ENCODE results near the gene OCRL. TPM values are rescaled to one million over a fixed set of nuclear protein-coding genes. Genes with fewer than 3 reads are reported as not detected.
"Not testable (repeated sequence)": the region's sequence is repeated elsewhere in the genome, so short reads cannot be mapped to it uniquely, and the experiment has no call there.

OCRL gene
- total RNA-seq, 4 donors from 2014 or later: 13.2 to 18.0 (median 15.9) TPM

- WGBS, 2 donors: 77% methylated on average over 2 of the region's 2 CpGs
- no peak for DNase-seq (ENCODE audit: low spot score in 2 of 2)
- intact Hi-C loops (cut with DNase I; ENCODE audit: low total_unique reads): no loop called here
- no peak overlapping the region for H3K4me3 ChIP-seq (ENCODE audit: low read depth, poor library complexity, severe bottlenecking)
- TF ChIP-seq CTCF (IDR thresholded peaks at IDR 0.05) (no peak), POLR2A (IDR thresholded peaks at IDR 0.05) (no peak)
Measured at GRCh38 chrX:129544780-129545179, 4.7 kb downstream of the OCRL start.

DNA sequence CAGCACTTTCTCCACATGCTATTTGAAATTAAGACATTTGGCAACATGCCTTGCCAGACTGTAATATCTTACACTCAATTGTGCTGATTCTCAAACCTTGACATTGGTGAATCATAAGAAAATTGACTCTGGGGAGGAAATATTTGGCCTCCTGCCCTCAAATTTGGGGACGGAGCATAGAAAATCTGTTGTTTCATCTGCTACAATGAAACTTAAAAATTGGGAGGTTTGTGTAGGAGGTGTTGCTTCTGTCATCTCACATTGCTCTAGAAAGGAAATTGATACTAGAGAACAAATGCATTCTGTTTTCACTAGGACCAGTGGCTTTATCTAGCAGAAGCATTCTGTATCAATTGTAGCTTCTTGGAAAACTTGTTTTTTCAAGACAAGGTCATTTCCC lies 5.3 kb downstream of the OCRL start:
- TF ChIP-seq CTCF (IDR thresholded peaks at IDR 0.05) (no peak), POLR2A (IDR thresholded peaks at IDR 0.05) (no peak)
- intact Hi-C loops (cut with DNase I; ENCODE audit: low total_unique reads): no loop called here
- 81 to 84% methylated on average over 1 of the region's 1 CpG for WGBS, 2 donors
- DNase-seq (ENCODE audit: low spot score in 2 of 2): no peak
- no peak overlapping the region for H3K4me3 ChIP-seq (ENCODE audit: low read depth, poor library complexity, severe bottlenecking)

GRCh38 chrX:129549124-129549523 lies 9.1 kb downstream of the OCRL start:
- WGBS, 2 donors: 61 to 82% methylated on average over 1 of the region's 1 CpG
- intact Hi-C loops (cut with DNase I; ENCODE audit: low total_unique reads): no loop called here
- TF ChIP-seq POLR2A (IDR thresholded peaks at IDR 0.05) (no peak), CTCF (IDR thresholded peaks at IDR 0.05) (no peak)
- H3K4me3 ChIP-seq (ENCODE audit: low read depth, poor library complexity, severe bottlenecking): no peak overlapping the region
- no peak for DNase-seq (ENCODE audit: low spot score in 2 of 2)

DNA sequence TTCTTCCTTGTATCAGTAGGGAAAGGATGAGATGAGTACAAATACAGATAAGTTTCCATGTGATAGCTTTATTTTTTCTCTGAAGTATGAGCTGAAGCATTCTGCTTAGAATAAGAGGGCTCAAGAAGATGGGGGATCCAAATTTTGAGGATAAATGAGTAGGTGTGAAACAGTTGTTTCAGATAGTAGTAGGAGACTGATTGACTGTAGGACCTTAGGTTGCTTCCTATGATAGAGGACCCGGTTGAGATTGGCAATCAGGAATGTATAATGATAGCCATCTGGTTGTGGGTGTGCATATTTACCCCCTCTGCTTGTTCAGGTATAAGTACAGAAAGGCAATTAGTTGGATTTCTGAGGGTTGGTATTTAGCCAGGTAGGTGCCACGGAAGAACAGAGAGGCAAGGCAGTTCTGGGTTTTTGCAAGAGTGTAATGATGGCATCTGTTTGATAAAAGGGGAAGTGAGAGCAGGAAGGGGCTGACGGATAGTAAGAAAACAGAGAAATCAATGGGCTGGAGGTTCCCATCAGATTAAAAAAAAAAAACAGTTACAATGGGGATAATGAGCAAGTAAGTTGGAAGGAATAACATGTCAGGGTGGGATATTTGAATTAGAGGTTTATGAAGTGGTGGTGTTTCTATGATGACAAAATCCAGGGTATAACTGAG lies 13.7 kb downstream of the OCRL start:
- no peak overlapping the region for H3K4me3 ChIP-seq (ENCODE audit: low read depth, poor library complexity, severe bottlenecking)
- no peak for DNase-seq (ENCODE audit: low spot score in 2 of 2)
- WGBS, 2 donors: 77 to 96% methylated on average over 3 of the region's 3 CpGs
- no peak for TF ChIP-seq POLR2A (IDR thresholded peaks at IDR 0.05)
- TF ChIP-seq CTCF (IDR thresholded peaks at IDR 0.05): no peak
- intact Hi-C loops (cut with DNase I; ENCODE audit: low total_unique reads): no loop called here

- WGBS, 2 donors: 88 to 96% methylated on average over 8 of the region's 8 CpGs
Measured at GRCh38 chrX:129554816-129555215, 14.8 kb downstream of the OCRL start.

GRCh38 chrX:129556806-129557315 lies 16.8 kb downstream of the OCRL start:
- intact Hi-C loops (cut with DNase I; ENCODE audit: low total_unique reads): no loop called here
- TF ChIP-seq CTCF (IDR thresholded peaks at IDR 0.05) (no peak), POLR2A (IDR thresholded peaks at IDR 0.05) (no peak)
- no peak for DNase-seq (ENCODE audit: low spot score in 2 of 2)
- 73 to 93% methylated on average over 5 of the region's 5 CpGs for WGBS, 2 donors
- no peak overlapping the region for H3K4me3 ChIP-seq (ENCODE audit: low read depth, poor library complexity, severe bottlenecking)

More at GRCh38 chrX:129554816-129555215, 14.8 kb downstream of the OCRL start:
- DNase-seq (ENCODE audit: low spot score in 2 of 2); intact Hi-C loops (cut with DNase I; ENCODE audit: low total_unique reads); H3K4me3 ChIP-seq (ENCODE audit: low read depth, poor library complexity, severe bottlenecking): not testable (repeated sequence)

Measured in lower leg skin (tissue), 4 donors.